T-helper 9 cell (primary cell): ENCODE measurements around the gene SPAG17.

Experiments
- DNase-seq: peaks from one replicate; pipeline ENCODE4 v3.0.0-alpha.2; 2020

The SPAG17 gene

GRCh38 chr1:118049981-118050380 is 135.0 kb downstream of the SPAG17 start:
- DNase-seq: no peak

GRCh38 chr1:118047650-118048224 is 137.3 kb downstream of the SPAG17 start:
- DNase-seq: no peak

- no peak for DNase-seq
Measured at GRCh38 chr1:118047006-118047649, 137.9 kb downstream of the SPAG17 start.

- DNase-seq: no peak
Measured at GRCh38 chr1:118043624-118044023, 141.4 kb downstream of the SPAG17 start.

GRCh38 chr1:118042501-118042900 is 142.5 kb downstream of the SPAG17 start:
- no peak for DNase-seq

GRCh38 chr1:118039170-118039569 is 145.9 kb downstream of the SPAG17 start:
- no peak for DNase-seq

- DNase-seq: no peak
Measured at GRCh38 chr1:118032883-118033282, 152.1 kb downstream of the SPAG17 start.

GRCh38 chr1:118028267-118028666 is 156.8 kb downstream of the SPAG17 start:
- DNase-seq: no peak

GRCh38 chr1:118023199-118023598 is 161.8 kb downstream of the SPAG17 start:
- no peak for DNase-seq

- DNase-seq: no peak
Measured at GRCh38 chr1:118021668-118022067, 163.4 kb downstream of the SPAG17 start.

GRCh38 chr1:118018060-118018459 is 167.0 kb downstream of the SPAG17 start:
- DNase-seq: no peak

- DNase-seq: no peak
Measured at GRCh38 chr1:118013938-118014337, 171.1 kb downstream of the SPAG17 start.

- no peak for DNase-seq
Measured at GRCh38 chr1:118013336-118013735, 171.7 kb downstream of the SPAG17 start.

GRCh38 chr1:118012515-118013124 is 172.4 kb downstream of the SPAG17 start:
- DNase-seq: no peak

GRCh38 chr1:118008011-118008410 is 177.0 kb downstream of the SPAG17 start:
- no peak for DNase-seq

GRCh38 chr1:118007391-118007790 is 177.6 kb downstream of the SPAG17 start:
- no peak for DNase-seq

- DNase-seq: no peak
Measured at GRCh38 chr1:118004312-118004711, 180.7 kb downstream of the SPAG17 start.

- DNase-seq: no peak
Measured at GRCh38 chr1:117985973-117986372, 199.1 kb downstream of the SPAG17 start.

- no peak for DNase-seq
Measured at GRCh38 chr1:117985239-117985638, 199.8 kb downstream of the SPAG17 start.

GRCh38 chr1:117981455-117982192 is 203.4 kb downstream of the SPAG17 start:
- no peak for DNase-seq

- no peak for DNase-seq
Measured at GRCh38 chr1:117976381-117976780, 208.6 kb downstream of the SPAG17 start.

GRCh38 chr1:117971777-117972176 is 213.3 kb downstream of the SPAG17 start:
- no peak for DNase-seq

GRCh38 chr1:117970252-117970651 is 214.8 kb downstream of the SPAG17 start:
- DNase-seq: no peak

- no peak for DNase-seq
Measured at GRCh38 chr1:117967881-117968280, 217.1 kb downstream of the SPAG17 start.
